HEK293T (cell line): ENCODE measurements around the gene REPIN1.

ENCODE experiments used
- CTCF ChIA-PET: fragments of 350-600 bp; formaldehyde crosslinking; extraction: SDS; loops from one replicate; lab custom pipeline; 2021; ENCODE audit warnings: antibody characterized with exemption, inconsistent platforms; lab: Yijun Ruan, JAX
- POLR2A ChIA-PET: fragments of 350-600 bp; formaldehyde crosslinking; extraction: SDS; loops from one replicate; lab custom pipeline; 2020; ENCODE audit warnings: antibody characterized with exemption, inconsistent platforms; lab: Yijun Ruan, JAX
- DNase-seq: peaks from one replicate; pipeline ENCODE4 v3.0.0; 2012; ENCODE audit warnings: mixed read lengths; ENCODE audit errors: extremely low spot score
- ARNT ChIP-seq: fragments of 450-650 bp; IDR thresholded peaks from 2 replicates; pipeline ENCODE4 v1.6.1; 2017; ENCODE audit warnings: mild to moderate bottlenecking
- BHLHE40 ChIP-seq: fragments of 450-650 bp; IDR thresholded peaks from 2 replicates; pipeline ENCODE4 v1.6.1; 2016; ENCODE audit warnings: mild to moderate bottlenecking, moderate library complexity, borderline replicate concordance
- CTBP1 ChIP-seq: fragments of 450-650 bp; IDR thresholded peaks from 2 replicates; pipeline ENCODE4 v1.6.1; 2016; ENCODE audit warnings: borderline replicate concordance
- ELF4 ChIP-seq: fragments of 450-650 bp; IDR thresholded peaks from 2 replicates; pipeline ENCODE4 v1.6.1; 2017; ENCODE audit warnings: antibody characterized with exemption
- FOXA1 ChIP-seq: fragments of 450-650 bp; IDR thresholded peaks from 2 replicates; pipeline ENCODE4 v1.6.1; 2016; ENCODE audit warnings: mild to moderate bottlenecking
- FOXK2 ChIP-seq: fragments of 450-650 bp; IDR thresholded peaks from 2 replicates; pipeline ENCODE4 v1.6.1; 2016; ENCODE audit warnings: mild to moderate bottlenecking
- FOXM1 ChIP-seq: fragments of 450-650 bp; IDR thresholded peaks from 2 replicates; pipeline ENCODE4 v1.6.1; 2017; ENCODE audit warnings: mild to moderate bottlenecking, borderline replicate concordance
- HDGF ChIP-seq: fragments of 450-650 bp; IDR thresholded peaks from 2 replicates; pipeline ENCODE4 v1.6.1; 2017; ENCODE audit warnings: antibody characterized with exemption, borderline replicate concordance
- L3MBTL2 ChIP-seq: fragments of 450-650 bp; conservative IDR thresholded peaks from 2 replicates; pipeline ENCODE4 v1.6.1; 2016; ENCODE audit warnings: mild to moderate bottlenecking
- LEF1 ChIP-seq: fragments of 450-650 bp; IDR thresholded peaks from 2 replicates; pipeline ENCODE4 v1.6.1; 2017; ENCODE audit warnings: mild to moderate bottlenecking, borderline replicate concordance
- NFRKB ChIP-seq: fragments of 450-650 bp; IDR thresholded peaks from 2 replicates; pipeline ENCODE4 v1.6.1; 2016; ENCODE audit warnings: mild to moderate bottlenecking, moderate library complexity
- PKNOX1 ChIP-seq: fragments of 450-650 bp; IDR thresholded peaks from 2 replicates; pipeline ENCODE4 v1.6.1; 2016
- SP1 ChIP-seq: fragments of 450-650 bp; IDR thresholded peaks from 2 replicates; pipeline ENCODE4 v1.6.1; 2017
- SUZ12 ChIP-seq: fragments of 450-650 bp; IDR thresholded peaks from 2 replicates; pipeline ENCODE4 v1.6.1; 2016; ENCODE audit warnings: mild to moderate bottlenecking
- TARDBP ChIP-seq: fragments of 450-650 bp; IDR thresholded peaks from 2 replicates; pipeline ENCODE4 v1.6.1; 2016
- ZNF384 ChIP-seq: fragments of 450-650 bp; IDR thresholded peaks from 2 replicates; pipeline ENCODE4 v1.6.1; 2016

REPIN1 gene

DNA sequence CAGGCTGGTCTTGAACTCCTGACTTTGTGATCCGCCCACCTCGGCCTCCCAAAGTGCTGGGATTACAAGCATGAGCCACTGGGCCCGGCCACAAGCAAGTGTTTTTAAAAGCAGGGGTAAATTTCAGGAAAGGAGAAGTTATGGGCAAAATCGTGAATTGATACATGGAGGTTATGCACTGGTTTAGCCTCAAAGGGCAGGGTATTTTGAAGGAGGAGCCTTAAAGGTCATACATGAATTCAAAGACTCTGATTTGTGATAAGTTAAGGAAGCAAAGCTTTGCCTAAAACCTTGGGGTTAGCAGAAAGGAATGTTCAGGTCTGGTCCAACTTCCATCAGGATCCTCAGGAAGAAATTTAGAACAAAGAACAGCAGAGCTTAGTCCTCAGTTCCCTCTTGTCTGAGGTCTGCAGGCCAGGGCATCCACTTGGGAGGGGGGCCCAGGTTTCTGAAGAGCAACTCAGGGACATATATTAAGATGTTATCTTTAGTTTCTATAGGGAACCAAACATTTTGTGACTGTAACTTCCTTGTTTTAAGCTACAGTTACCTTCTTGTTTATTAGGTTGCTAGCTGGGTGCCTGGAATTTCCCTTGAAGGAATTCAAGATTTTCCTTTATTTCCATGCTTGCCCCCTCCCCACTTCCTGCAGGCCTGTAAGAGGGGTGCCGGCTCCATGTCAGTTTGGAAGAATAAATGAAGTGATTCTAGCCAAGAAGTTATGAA is 2.8 kb upstream of the REPIN1 start:
- no peak for DNase-seq

GRCh38 chr7:150367677-150368095 is 936 bp upstream of the REPIN1 start:
- DNase-seq: no peak
- CTCF ChIA-PET: interaction anchor here (0.7 kb wide), 1 partner anchor 10 kb away, joined by 4 read pairs; no protein-coding TSS in a partner anchor
- POLR2A ChIA-PET: interaction anchor here (1.0 to 3.3 kb wide), 11 partner anchors 10 to 44 kb away, joined by 3 to 50 read pairs (median 11); partner anchors contain the start of genes ACTR3C, LRRC61 and ZNF775
- TF ChIP-seq ELF4: 0 out of 2 replicates have a peak, but pooled peaks have one; percentile 5
- TF ChIP-seq SUZ12: no peak

More for the DNA sequence above, 2.8 kb upstream of the REPIN1 start:
- ChIA-PET CTCF (interaction anchor here (1.0 to 2.1 kb wide), 2 partner anchors 10 to 12 kb away, joined by 3 to 9 read pairs; no protein-coding TSS in a partner anchor), POLR2A (interaction anchor here (0.6 to 1.3 kb wide), 3 partner anchors 12 to 43 kb away, joined by 3 to 6 read pairs (median 4); partner anchors contain the start of genes ACTR3C and LRRC61)
- no peak for TF ChIP-seq BHLHE40
- TF ChIP-seq ELF4: no peak
- TF ChIP-seq PKNOX1: no peak
- TF ChIP-seq SP1: no peak
- no peak for TF ChIP-seq FOXK2
- no peak for TF ChIP-seq TARDBP
- TF ChIP-seq ARNT: no peak
- TF ChIP-seq CTBP1: no peak
- TF ChIP-seq LEF1: no peak
- no peak for TF ChIP-seq HDGF
- TF ChIP-seq FOXA1: no peak
- no peak for TF ChIP-seq FOXM1
- TF ChIP-seq NFRKB: no peak
- no peak for TF ChIP-seq SUZ12
- no peak for TF ChIP-seq L3MBTL2
- TF ChIP-seq ZNF384: no peak

DNA sequence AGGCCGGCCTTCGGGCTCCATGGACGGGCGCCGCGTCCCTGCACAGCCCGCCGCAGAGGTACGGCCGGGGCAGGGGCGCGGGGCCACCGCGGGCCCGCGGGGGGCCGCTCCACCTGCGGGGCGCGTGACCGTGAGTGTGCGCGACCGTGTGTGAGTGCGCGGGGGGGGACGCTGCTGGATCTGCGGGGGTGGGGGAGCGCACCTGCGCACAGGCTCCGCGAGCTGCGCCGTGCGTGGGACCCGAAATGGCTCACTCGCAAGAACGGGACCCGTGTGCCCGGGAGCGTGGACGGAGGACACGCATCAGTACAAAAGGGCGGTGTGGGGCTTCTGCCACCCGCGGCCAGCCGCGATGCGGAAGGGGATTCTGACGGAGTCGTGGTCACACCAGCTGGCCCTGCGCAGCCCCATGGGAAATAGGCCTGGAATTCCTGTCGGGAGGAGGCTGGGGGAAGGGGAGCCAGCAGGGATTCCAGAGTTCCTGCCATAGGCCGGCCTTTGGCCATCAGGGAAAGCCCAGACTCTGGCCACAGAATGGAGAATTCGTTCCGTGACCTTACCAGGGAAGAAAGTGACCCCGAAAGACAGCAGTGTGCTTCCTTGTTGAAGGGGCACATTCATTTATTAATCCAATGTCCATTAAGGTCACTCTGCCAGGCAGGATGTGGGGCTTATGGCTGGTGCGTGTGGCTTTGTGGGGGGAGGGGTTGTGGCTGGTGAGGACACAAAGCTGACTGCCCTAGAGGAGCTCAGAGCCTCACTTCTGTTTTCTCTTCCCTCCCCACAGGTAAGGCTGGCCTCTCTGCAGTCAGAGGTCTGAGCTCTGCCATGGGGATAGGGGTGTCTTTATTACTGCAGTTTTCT is 494 bp downstream of the REPIN1 start:
- no peak for TF ChIP-seq ARNT
- peak; percentile 60 for TF ChIP-seq TARDBP
- no peak; the same call in 1 of the 2 replicates for TF ChIP-seq FOXM1
- TF ChIP-seq L3MBTL2: peak; percentile 53
- POLR2A ChIA-PET: interaction anchor here (0.8 to 3.3 kb wide), 17 partner anchors 9 to 55 kb away, joined by 3 to 50 read pairs (median 4); partner anchors contain the start of genes ACTR3C, LRRC61 and ZNF775
- peak; percentile 72 for DNase-seq
- CTCF ChIA-PET: interaction anchor here (0.8 to 1.1 kb wide), 3 partner anchors 9 to 1108 kb away, joined by 3 read pairs; no protein-coding TSS in a partner anchor

DNA sequence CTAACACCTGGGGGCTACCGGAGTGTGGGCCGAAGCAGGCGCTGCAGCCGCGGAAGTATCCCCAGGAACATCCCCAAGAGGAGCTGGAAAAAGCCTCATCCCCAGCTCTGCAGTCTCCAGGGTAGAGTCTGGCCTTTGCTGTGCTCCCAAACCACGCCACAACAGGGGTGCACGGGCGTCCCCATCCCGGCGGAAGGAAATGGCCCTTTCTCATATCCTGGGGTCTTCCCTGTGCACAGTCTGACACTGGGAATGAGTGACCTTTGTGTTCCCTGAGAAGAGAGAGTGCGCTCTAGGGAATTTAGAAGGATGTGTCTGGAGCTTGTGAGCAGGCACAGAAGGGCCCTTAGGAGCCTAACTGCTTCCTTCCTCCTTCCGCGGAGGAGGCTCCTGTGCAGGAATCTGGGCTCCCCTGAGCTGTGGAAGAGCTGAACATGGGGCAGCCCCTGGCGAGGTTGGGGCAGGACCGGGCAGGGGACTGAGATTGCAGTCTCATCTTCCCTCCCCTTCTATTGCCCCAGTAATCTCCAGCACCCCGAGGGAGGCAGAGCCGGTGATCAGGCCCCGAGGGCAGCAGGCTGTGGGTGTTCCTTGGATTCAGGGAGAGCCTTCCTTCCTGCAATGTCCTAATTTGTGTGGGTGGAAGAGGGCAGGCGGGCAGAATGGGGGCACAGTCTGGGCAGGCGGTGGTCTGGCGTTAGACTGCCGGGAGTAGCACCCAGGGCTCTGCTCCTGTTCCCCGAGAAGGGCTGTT is 1.3 kb downstream of the REPIN1 start:
- ChIA-PET POLR2A (interaction anchor here (0.9 to 3.3 kb wide), 9 partner anchors 8 to 56 kb away, joined by 3 to 50 read pairs (median 15); partner anchors contain the start of genes ACTR3C, LRRC61 and ZNF775), CTCF (interaction anchor here (0.8 to 1.1 kb wide), 2 partner anchors 33 to 1109 kb away, joined by 3 read pairs; no protein-coding TSS in a partner anchor)
- TF ChIP-seq L3MBTL2 (no peak), ELF4 (no peak), FOXA1 (no peak), FOXM1 (no peak), SUZ12 (no peak), HDGF (no peak), ARNT (no peak), CTBP1 (no peak), LEF1 (no peak), ZNF384 (no peak), BHLHE40 (no peak), FOXK2 (no peak), NFRKB (no peak), TARDBP (no peak), PKNOX1 (no peak), SP1 (no peak)
- no peak for DNase-seq

GRCh38 chr7:150370612-150371071 is 2.0 kb downstream of the REPIN1 start:
- TF ChIP-seq ARNT (no peak), FOXK2 (no peak), SUZ12 (no peak), FOXA1 (no peak), ZNF384 (no peak), HDGF (no peak), L3MBTL2 (no peak), CTBP1 (no peak), LEF1 (no peak)
- no peak for DNase-seq
- POLR2A ChIA-PET: interaction anchor here (1.3 to 3.3 kb wide), 7 partner anchors 7 to 57 kb away, joined by 3 to 50 read pairs (median 20); partner anchors contain the start of genes ACTR3C, LRRC61 and ZNF775
- CTCF ChIA-PET: interaction anchor here (1.1 kb wide), 1 partner anchor 32 kb away, joined by 3 read pairs; no protein-coding TSS in a partner anchor
